K562 (cell line): ENCODE measurements around the gene CLDN1. TPM values are rescaled to one million over a fixed set of nuclear protein-coding genes. Genes with fewer than 3 reads are reported as not detected.

Experiments used
- ATAC-seq: fragments of 200-7000 bp; cut with Tn5 transposase; 3 replicates; pipeline ENCODE4 v1.9.1; 2020; ENCODE audit warnings: moderate library complexity
- BruUV-seq: library from RNA; stranded (reverse); fragments of 400-500 nt; replicated peaks from 2 replicates; lab custom pipeline; 2021; lab: Mats Ljungman, UMichigan
- CTCF ChIA-PET: fragments of 300-600 bp; formaldehyde crosslinking; extraction: SDS; loops from one replicate; lab custom pipeline; 2021; ENCODE audit warnings: low intra/inter-chr PET ratio; lab: Yijun Ruan, JAX
- POLR2A ChIA-PET: fragments of 300-600, 350-650 bp; sonication (Branson Sonifier 250); formaldehyde crosslinking; extraction: SDS; loops from one replicate; lab custom pipeline; 2021; ENCODE audit warnings: antibody characterized with exemption, inconsistent platforms; lab: Yijun Ruan, JAX
- DNase-seq, 4 experiments: peaks; one replicate each; pipeline versions ENCODE4 v3.0.0 to v3.0.0-alpha.2; 2011 to 2018; ENCODE audit warnings: low spot score in 3 of 4, mixed read lengths in 3 of 4; ENCODE audit errors: extremely low read depth in 1 of 4
- FAIRE-seq: peaks from 2 replicates; lab custom pipeline; 2011; peaks lifted over from hg19 to GRCh38; lab: Jason Lieb, UNC
- H2AFZ ChIP-seq: 2 replicates; pipeline ENCODE4 v1.6.0; 2011; ENCODE audit warnings: low read depth, low read length, control low read depth, inconsistent platforms
- H3K27ac ChIP-seq: fragments of 200-600 bp; 3 replicates; pipeline ENCODE4 v1.8.0; 2011; ENCODE audit warnings: low read depth, mild to moderate bottlenecking, control low read depth, inconsistent platforms, low read length, moderate library complexity, mixed read lengths; ENCODE audit errors: extremely low read depth
- H3K27me3 ChIP-seq, 2 experiments: fragments of 300-600 bp in 1 of 2; 2 replicates in 1 of 2; 3 replicates in 1 of 2; pipeline versions ENCODE4 v1.6.0 to v1.8.0; 2011; ENCODE audit warnings: inconsistent platforms in 2 of 2, low read length in 2 of 2, mild to moderate bottlenecking in 1 of 2, mixed read lengths in 1 of 2, moderate library complexity in 1 of 2; ENCODE audit not compliant: control insufficient read depth in 2 of 2, insufficient read depth in 2 of 2
- H3K36me3 ChIP-seq: fragments of 300-600 bp; 3 replicates; pipeline ENCODE4 v1.8.0; 2011; ENCODE audit warnings: mild to moderate bottlenecking, low read length, inconsistent platforms; ENCODE audit not compliant: control insufficient read depth, insufficient read depth
- H3K4me1 ChIP-seq, 2 experiments: fragments of 200-600 bp in 1 of 2; replicated peaks in 1 of 2; 2 replicates in 1 of 2; 3 replicates in 1 of 2; pipeline versions ENCODE4 v1.5.1 to v1.8.0; 2011; ENCODE audit warnings: inconsistent platforms in 2 of 2, low read length in 2 of 2, mild to moderate bottlenecking in 1 of 2, mixed read lengths in 1 of 2, moderate library complexity in 1 of 2; ENCODE audit not compliant: control insufficient read depth in 2 of 2, insufficient read depth in 2 of 2
- H3K4me2 ChIP-seq: 2 replicates; pipeline ENCODE4 v1.6.1; 2011; ENCODE audit warnings: low read length, control low read depth, inconsistent platforms, mixed read lengths; ENCODE audit not compliant: insufficient read depth
- H3K4me3 ChIP-seq: fragments of 200-600 bp; sonication (generic), shearing (Covaris generic); 2 replicates; pipeline ENCODE4 v1.5.1; 2016; ENCODE audit warnings: control low read depth, inconsistent platforms
- H3K79me2 ChIP-seq: fragments of 200-600 bp; 3 replicates; pipeline ENCODE4 v1.8.0; 2011; ENCODE audit warnings: low read length, inconsistent platforms; ENCODE audit not compliant: control insufficient read depth, insufficient read depth
- H3K9ac ChIP-seq, 2 experiments: 2 replicates each; pipeline versions ENCODE4 v1.6.0 to v1.6.1; 2011; ENCODE audit warnings: low read depth in 2 of 2, low read length in 2 of 2, control low read depth in 1 of 2, inconsistent platforms in 1 of 2, mild to moderate bottlenecking in 1 of 2, mixed read lengths in 1 of 2; ENCODE audit not compliant: insufficient read depth in 1 of 2
- H3K9me1 ChIP-seq: one replicate; pipeline ENCODE4 v1.6.0; 2011; ENCODE audit warnings: inconsistent platforms, mild to moderate bottlenecking, low read length, moderate library complexity; ENCODE audit not compliant: control insufficient read depth, insufficient read depth
- H3K9me3 ChIP-seq: replicated peaks from 2 replicates; pipeline ENCODE4 v1.5.1; 2011; ENCODE audit warnings: low read depth, low read length, inconsistent platforms; ENCODE audit not compliant: control insufficient read depth, insufficient read depth
- H4K20me1 ChIP-seq: replicated peaks from 2 replicates; pipeline ENCODE4 v1.6.1; 2011; ENCODE audit warnings: low read length, inconsistent platforms, mixed read lengths; ENCODE audit not compliant: control insufficient read depth, insufficient read depth
- CAMTA2 ChIP-seq: fragments of 250-450 bp; sonication (Bioruptor Pico); conservative IDR thresholded peaks from 2 replicates; pipeline ENCODE4 v1.5.1; 2022
- E2F4 ChIP-seq: sonication (generic); formaldehyde crosslinking; IDR thresholded peaks from 2 replicates; pipeline ENCODE4 v1.8.0; 2022; ENCODE audit warnings: mild to moderate bottlenecking, low read depth, missing genetic modification reagents
- FIP1L1 ChIP-seq: fragments of 200-400 bp; formaldehyde crosslinking; IDR thresholded peaks from 2 replicates; pipeline ENCODE4 v1.6.1; 2018; ENCODE audit warnings: mild to moderate bottlenecking, low read depth, low read length; ENCODE audit not compliant: poor library complexity, severe bottlenecking
- FOXK1 ChIP-seq: sonication (generic); formaldehyde crosslinking; IDR thresholded peaks from 2 replicates; pipeline ENCODE4 v1.8.0; 2022; ENCODE audit warnings: missing genetic modification reagents, mild to moderate bottlenecking, borderline replicate concordance
- ILK ChIP-seq: fragments of 450-650 bp; IDR thresholded peaks from 2 replicates; pipeline ENCODE4 v1.6.1; 2016; ENCODE audit warnings: missing genetic modification characterization, low read depth, mild to moderate bottlenecking, missing compliant biosample characterization, moderate library complexity, borderline replicate concordance
- KDM2B ChIP-seq: fragments of 250-450 bp; sonication (Bioruptor Pico); IDR thresholded peaks from 2 replicates; pipeline ENCODE4 v1.8.0; 2021; ENCODE audit warnings: mild to moderate bottlenecking, moderate library complexity
- MED1 ChIP-seq: sonication (generic); formaldehyde crosslinking; IDR thresholded peaks from 2 replicates; pipeline ENCODE4 v1.8.1; 2023; ENCODE audit warnings: missing genetic modification reagents, borderline replicate concordance
- NFRKB ChIP-seq: fragments of 450-650 bp; IDR thresholded peaks from 2 replicates; pipeline ENCODE4 v1.6.1; 2016; ENCODE audit warnings: low read depth
- PHF8 ChIP-seq: fragments of 200-600 bp; sonication (generic); IDR thresholded peaks from 2 replicates; pipeline ENCODE4 v1.6.1; 2012; ENCODE audit warnings: mixed run types, mild to moderate bottlenecking, inconsistent platforms, low read length, moderate library complexity, borderline replicate concordance
- POLR3G ChIP-seq: IDR thresholded peaks from 2 replicates; pipeline ENCODE4 v1.6.1; 2011; ENCODE audit not compliant: insufficient read length, insufficient replicate concordance; ENCODE audit errors: extremely low read depth
- RBM14 ChIP-seq: fragments of 200-400 bp; formaldehyde crosslinking; IDR thresholded peaks from 2 replicates; pipeline ENCODE4 v1.6.1; 2018; ENCODE audit warnings: low read depth, mild to moderate bottlenecking, low read length, moderate library complexity, borderline replicate concordance; ENCODE audit not compliant: insufficient read depth
- SMAD1 ChIP-seq: fragments of 150-350 bp; IDR thresholded peaks from 2 replicates; pipeline ENCODE4 v1.6.1; 2014; ENCODE audit warnings: low read length, low read depth; ENCODE audit not compliant: partially characterized antibody
- SREBF1 ChIP-seq: fragments of 150-350 bp; IDR thresholded peaks from 2 replicates; pipeline ENCODE4 v1.6.1; 2014; ENCODE audit warnings: antibody characterized with exemption, low read depth, low read length, borderline replicate concordance
- SRSF9 ChIP-seq: fragments of 200-400 bp; formaldehyde crosslinking; IDR thresholded peaks from 2 replicates; pipeline ENCODE4 v1.6.1; 2017; ENCODE audit warnings: low read depth, low read length, borderline replicate concordance
- UBTF ChIP-seq, 2 experiments: IDR thresholded peaks; 2 replicates each; pipeline ENCODE4 v1.6.1; 2012; ENCODE audit warnings: improper control_type of control experiment in 2 of 2, low read depth in 2 of 2, low read length in 2 of 2, borderline replicate concordance in 1 of 2
- ZNF354B ChIP-seq: fragments of 250-450 bp; sonication (Bioruptor Pico); IDR thresholded peaks from 2 replicates; pipeline ENCODE4 v1.4.0; 2020
- ZNF408 ChIP-seq: fragments of 250-450 bp; sonication (Bioruptor Pico); IDR thresholded peaks from 2 replicates; pipeline ENCODE4 v1.4.0; 2020; ENCODE audit warnings: low read depth, mild to moderate bottlenecking, moderate library complexity
- ZNF785 ChIP-seq: fragments of 250-450 bp; sonication (Bioruptor Pico); IDR thresholded peaks from 2 replicates; pipeline ENCODE4 v1.4.0; 2020; ENCODE audit warnings: mild to moderate bottlenecking
- ZSCAN32 ChIP-seq: fragments of 450-650 bp; formaldehyde crosslinking; IDR thresholded peaks from 2 replicates; pipeline ENCODE4 v1.4.0; 2020; ENCODE audit warnings: mild to moderate bottlenecking, moderate library complexity
- WGBS: fragments of 100-300 bp; shearing (Covaris generic); methylation state at CpG from one replicate; pipeline ENCODE4 v1.1.6; 2016; ENCODE audit warnings: low coverage, mixed read lengths; ENCODE audit not compliant: insufficient coverage; ENCODE audit errors: missing lambda C conversion rate; 5-methylcytosine and 5-hydroxymethylcytosine counted together
- in situ Hi-C: fragments of 300-500 bp; cut with MboI; formaldehyde crosslinking; loops from 4 replicates; pipeline ENCODE4 v1.15.0; 2018; ENCODE audit warnings: inconsistent platforms, mixed read lengths
- intact Hi-C: fragments of 100-400 bp; cut with micrococcal nuclease; formaldehyde crosslinking; loops from 2 replicates; pipeline ENCODE4 v1.14.2; 2022
- polyA plus RNA-seq, 8 experiments: library from polyadenylated mRNA; depleted of rRNA in 4 of 8; stranded (reverse) in 5 of 8; unstranded in 3 of 8; fragments of >200 nt; fragmentation: Nextera tagmentation in 2 of 8; fragmentation: Illumina TruSeq in 1 of 8; extraction: Ambion mirVana in 2 of 8; extraction: Trizol in 1 of 8; gene quantifications; 2 replicates each; pipeline versions ENCODE4 v1.2.1 to v1.2.3, GENCODE V29; 2011 to 2014; ENCODE audit warnings: inconsistent platforms in 1 of 8, missing spikeins in 1 of 8
- total RNA-seq, 7 experiments: library from RNA; depleted of rRNA in 6 of 7; stranded (reverse); fragments of >200 nt in 6 of 7; fragmentation: Illumina TruSeq in 2 of 7; extraction: Trizol in 2 of 7; gene quantifications; 2 replicates each; pipeline versions ENCODE4 v1.2.1 to v1.2.3, GENCODE V29; 2011 to 2021; ENCODE audit warnings: low replicate concordance in 1 of 7

CLDN1 gene
- total and polyA plus RNA-seq, 9 of the 15 experiments (the other 6 are each of a cell fraction or from before 2014, with no cell fraction given) = 0.16 TPM; not detected in 8

- POLR2A ChIA-PET = no interaction called here
- intact Hi-C loops (no loop called here), in situ Hi-C loops (no loop called here)
- H3K9ac ChIP-seq = no peak overlapping the region
- WGBS = 0% methylated on average over 3 of the region's 3 CpGs
- no peaks in the 10 kb centered on the region for H3K9me1 ChIP-seq
- CTCF ChIA-PET = no interaction called here
- no peak overlapping the region for H3K4me3 ChIP-seq
- TF ChIP-seq FOXK1 (CRISPR knock-in tag) (no peak), FIP1L1 (no peak), ZNF354B (no peak), SREBF1 (no peak), CAMTA2 (CRISPR knock-in tag) (no peak), SRSF9 (no peak), E2F4 (CRISPR knock-in tag) (no peak), MED1 (CRISPR knock-in tag) (no peak), PHF8 (no peak), ZSCAN32 (CRISPR knock-in tag) (no peak), KDM2B (CRISPR knock-in tag) (no peak), UBTF (IDR thresholded peaks at IDR 0.05; ENCODE audit: borderline replicate concordance in 1 of 2, low read depth in 2 of 2, low read length in 2 of 2) (no peak), ZNF785 (CRISPR knock-in tag) (no peak), RBM14 (no peak), SMAD1 (no peak), NFRKB (no peak), ILK (tag) (no peak), POLR3G (no peak), ZNF408 (CRISPR knock-in tag) (no peak)
- no peaks in the 10 kb centered on the region for H3K79me2 ChIP-seq
- no peaks in the 10 kb centered on the region for H4K20me1 ChIP-seq
- no peak overlapping the region for H2AFZ ChIP-seq
- H3K4me1 ChIP-seq = no peaks in the 10 kb centered on the region
- ATAC-seq (no peak), DNase-seq (no peak), FAIRE-seq (no peak)
- H3K27ac ChIP-seq = no peak overlapping the region
- BruUV-seq = no TSS peak
- H3K36me3 ChIP-seq = no peaks in the 10 kb centered on the region
- H3K27me3 ChIP-seq = no peaks in the 10 kb centered on the region
- no peak overlapping the region for H3K4me2 ChIP-seq
- H3K9me3 ChIP-seq = 0 out of 2 replicates have a peak, but pooled peaks cover 1% of the 10 kb centered on the region
Measured at GRCh38 chr3:190336516-190337189, 14.4 kb upstream of the CLDN1 start.
